HG03095 (cell line): ENCODE measurements around the gene MCTP2.

ENCODE experiments used
- ATAC-seq: cut with Tn5 transposase; IDR thresholded peaks from one replicate; pipeline ENCODE4 v1.9.1; 2021; ENCODE audit warnings: moderate library complexity; ENCODE audit not compliant: unreplicated experiment

Gene MCTP2

DNA sequence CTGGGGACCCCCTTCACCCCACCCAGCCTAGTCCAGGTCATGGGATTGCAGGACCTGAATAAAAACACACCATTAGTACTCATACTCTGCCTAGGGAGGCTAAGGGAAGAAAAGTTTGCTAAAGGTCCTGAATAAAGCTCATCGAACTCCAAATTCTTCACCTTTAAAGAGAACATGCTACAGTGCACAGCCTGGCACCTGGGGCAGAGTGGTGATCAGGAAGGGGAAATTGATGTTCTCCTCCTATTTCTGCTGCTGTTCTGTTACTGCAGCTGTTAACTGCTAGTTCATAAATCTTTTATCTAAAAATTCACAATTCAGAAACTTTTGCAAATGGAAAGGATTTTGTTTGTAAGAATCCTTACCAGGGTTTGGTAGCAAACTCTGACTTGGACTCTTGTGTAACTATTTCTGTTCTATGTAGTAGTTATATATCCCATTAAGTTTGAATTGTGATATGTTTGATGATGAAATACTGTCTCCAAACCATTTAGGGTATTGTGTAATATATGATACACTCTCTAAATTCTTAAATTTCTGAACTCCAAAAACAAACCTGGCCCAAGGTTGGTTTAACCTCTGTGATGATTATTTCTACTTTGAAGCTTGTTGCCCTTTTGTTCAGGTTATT is 27.9 kb downstream of the MCTP2 start:
- ATAC-seq, result no peak

DNA sequence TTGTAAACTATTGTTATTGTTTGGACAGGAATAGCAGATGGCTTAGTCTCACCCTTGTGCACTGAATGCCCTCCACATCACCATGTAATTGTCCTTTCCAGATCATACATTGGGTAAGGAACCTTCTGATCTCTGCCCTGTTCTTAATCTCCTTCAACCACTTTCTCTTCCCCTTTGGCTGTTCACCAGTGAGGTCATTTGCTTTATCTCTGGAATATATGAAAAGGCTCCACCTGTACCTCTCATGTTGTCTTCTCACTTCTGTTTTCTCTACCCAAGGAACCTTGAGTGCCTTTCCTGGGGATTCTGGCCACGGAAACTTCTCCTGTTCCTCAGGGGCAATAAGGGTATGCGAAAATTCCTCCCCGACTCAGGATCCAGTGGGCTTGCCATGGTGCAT is 28.5 kb downstream of the MCTP2 start:
- no peak for ATAC-seq

DNA sequence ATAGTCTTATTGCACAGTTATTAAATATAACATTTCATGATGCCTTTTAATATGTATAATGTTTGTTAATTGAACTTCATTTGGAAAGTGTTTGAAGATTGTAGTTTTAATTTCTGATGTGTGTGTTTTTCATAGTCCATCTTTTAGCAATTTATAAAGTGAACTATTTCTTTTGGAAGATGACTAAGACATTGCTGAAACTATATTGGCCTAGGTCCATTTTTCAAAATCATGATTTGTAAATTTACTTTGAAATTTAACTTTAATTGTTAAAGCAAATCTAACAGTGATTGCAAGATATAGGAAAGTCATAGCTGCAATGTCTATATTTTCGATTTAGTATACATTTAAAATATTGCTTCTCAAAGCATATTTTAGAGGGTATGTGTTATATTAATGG is 30.8 kb downstream of the MCTP2 start:
- no peak for ATAC-seq

DNA sequence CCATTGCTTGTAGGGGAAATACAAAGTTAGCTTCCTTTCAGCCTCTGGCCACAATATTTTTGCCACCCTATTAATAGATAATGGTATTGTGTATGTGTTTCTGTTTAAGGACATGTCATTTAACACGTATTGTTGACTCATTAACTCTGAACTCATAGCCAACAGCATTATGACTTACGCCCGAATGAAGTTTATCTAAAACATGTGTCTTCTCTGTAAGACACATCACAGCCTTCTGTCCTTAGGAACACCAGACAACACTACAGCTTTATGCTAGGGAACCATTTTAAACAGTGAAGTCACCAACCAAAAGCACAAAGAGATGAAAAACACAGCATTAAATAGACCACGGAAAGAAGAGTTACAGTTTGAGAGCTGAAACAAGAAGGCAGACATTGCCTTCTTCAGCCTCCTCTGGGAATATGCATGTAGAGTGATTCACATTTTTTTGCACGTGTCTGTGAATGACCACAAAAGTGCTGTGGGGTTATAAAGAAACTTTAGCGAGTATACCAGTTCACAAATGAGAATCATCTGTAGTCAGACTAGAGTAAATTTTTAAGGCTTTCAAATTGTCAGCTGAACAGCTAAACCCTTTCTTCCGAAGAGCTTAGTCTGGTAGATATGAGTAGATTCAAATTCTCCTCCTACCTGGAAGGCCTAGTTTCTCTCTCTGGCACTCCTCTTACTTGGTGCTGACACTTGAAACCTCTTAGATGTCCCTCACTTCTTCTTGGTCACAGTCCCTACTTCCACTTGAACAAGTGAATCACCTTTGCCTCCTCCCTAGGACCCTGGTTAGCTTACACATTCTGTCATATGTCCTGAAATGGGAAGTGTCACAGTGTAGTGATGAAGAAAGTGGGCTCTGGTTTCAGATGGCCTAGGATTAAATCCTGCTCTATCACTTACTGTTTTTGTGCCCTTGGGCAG is 32.2 kb downstream of the MCTP2 start:
- peak; percentile 50 for ATAC-seq

DNA sequence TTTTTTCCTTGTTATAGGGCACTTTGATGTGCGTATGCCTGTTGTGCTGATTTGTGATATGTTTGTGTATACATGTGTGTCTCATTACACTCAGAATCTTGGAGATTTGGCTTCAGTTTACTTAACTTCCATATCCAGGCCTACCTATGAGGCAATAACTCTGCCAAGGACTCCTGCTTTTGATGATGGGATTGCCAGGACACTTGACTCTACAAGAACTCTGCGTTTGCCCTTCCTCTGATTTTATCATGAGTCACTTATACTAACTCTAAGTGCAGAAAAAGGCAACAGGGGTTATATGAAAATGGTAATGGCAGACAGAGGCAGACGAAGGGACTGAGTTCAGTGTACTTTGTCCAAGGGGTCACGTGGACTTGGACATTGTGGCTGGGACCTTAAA is 33.6 kb downstream of the MCTP2 start:
- ATAC-seq, result no peak

DNA sequence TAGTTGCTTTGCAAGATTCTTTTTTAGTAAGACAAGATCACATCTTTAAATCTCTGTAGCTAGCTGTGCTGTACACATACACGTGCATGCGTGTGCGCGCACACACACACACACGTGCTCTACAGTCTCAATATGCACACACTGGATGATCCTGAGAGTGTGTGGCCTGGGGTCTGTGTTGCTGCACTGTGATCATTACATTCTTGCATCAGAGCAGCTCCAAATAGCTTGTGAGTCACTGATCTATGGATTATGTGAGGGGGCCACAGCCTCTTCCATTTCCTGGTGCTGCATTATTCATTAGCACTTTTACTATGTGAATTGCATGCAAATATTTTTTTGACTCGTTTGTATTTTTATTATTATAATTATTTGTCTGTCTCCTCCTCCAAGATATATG is 34.6 kb downstream of the MCTP2 start:
- no peak for ATAC-seq

DNA sequence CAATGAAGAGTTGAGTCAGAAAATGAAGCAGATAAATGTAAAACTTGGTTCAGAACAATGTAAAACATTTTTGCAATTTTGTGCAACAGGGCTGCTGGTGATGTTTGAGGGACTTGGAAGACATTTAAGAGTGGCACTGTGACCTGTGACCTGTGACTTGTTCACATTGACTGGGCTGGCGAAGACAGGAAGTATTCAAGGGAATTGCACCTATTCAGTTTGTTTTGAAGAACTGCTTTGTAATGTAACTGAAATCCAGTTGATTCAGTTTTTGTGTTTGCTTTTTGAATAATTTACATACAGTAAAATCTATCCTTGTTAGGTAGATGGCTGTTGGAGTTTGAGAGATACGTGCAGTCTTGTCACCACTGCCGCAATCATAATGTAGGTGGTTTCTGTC is 35.4 kb downstream of the MCTP2 start:
- no peak for ATAC-seq

DNA sequence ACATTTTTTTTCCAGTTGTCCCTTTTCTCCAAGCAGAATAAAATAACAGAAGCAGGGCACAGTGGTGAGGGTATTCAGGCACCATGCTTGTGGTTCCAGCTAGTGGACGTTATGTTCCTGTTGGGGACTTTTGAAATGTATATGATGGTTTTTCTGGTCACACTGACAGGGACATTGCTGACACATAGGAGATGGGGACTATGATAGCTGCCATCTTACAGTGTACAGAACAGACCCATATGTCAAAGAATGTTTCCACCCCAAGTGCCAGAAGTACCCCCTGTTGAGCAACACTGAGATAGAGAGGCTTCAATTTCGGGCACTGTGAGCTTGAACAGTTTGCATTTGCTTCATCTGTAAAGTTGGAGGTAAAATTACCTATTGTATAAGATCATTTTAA is 38.6 kb downstream of the MCTP2 start:
- no peak for ATAC-seq

DNA sequence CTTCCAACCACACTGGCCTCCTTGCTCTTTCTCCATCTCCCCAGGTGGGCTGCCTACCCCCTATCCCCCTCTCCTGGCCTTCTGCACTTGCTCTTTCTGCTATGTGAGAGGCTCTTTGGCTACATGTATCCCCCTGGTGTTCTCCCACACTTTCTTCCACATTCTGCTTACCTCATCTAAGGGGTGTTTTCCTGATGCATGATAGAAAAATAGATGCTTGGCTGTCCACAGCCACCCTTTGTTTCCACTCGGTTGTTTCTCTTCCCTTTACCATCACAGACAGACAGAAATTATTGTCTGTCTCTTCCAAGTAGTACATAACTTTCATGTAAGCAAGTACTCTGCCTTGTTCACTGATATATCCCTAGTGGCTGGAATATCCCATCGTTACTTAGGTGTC is 39.2 kb downstream of the MCTP2 start:
- no peak for ATAC-seq

DNA sequence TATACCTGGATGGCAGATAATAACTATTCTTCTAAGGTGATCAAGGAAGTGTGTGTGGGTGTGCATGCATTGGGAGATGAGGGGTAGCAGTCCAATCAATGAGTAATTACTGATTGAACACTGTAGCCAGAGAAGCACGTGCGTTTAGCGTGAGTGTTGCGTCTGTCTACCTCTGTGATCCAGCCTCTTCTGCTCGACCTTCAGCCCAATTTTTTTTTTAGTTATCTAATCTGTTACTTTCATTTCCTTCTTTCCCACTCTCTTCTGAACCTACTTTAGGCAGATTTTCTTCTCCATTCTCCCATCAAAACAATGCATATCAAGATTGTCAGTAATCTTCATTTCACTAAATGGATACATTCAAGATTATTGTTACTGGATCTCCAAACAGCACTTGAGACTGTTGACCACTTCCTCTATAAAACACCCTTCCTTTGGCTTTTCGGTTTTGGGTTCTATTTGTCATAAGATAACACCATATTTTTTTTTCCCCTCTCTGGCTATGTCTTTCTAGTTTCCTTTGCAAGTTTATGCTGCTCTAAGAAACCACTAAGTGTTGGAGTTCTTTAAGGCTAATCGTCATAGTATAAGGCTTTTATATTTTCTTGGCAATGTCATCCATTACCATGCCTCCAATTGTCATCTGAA is 41.0 kb downstream of the MCTP2 start:
- ATAC-seq, result peak; percentile 82

DNA sequence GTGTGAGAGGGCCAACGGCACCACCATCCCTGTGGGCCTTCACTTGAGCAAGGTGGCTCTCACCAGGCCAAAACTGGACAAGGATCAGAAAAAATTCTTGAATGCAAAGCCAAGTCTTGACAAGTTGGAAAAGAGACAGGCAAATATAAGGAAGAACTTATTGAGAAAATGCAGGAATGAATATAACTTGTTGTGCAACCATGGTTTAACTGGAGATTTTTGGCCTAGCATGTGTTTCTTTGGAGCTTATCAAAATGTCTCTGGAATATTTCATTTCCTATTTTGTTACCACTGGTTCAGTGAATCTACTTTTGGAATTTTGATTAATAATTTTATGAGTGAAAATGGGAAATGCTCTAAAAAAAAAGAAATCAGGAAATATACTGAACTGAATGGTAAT is 42.5 kb downstream of the MCTP2 start:
- no peak for ATAC-seq

DNA sequence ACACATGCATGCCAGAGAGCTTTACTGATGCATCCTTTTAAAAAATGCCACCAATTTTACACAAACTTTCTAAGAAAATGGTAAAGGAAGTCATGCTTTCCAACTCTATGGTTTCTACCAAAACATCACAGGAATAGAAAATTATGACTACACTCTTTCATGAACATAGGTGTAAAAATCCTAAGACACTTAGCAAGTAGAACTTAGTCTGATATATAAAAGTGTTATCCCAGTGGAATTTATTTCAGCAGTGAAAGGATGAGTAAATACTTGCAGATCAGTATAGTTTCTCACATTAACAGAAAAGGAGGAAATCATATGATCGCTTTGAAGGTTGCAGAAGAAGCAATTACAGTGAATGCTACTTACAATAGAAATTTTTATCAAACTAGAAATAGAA is 43.4 kb downstream of the MCTP2 start:
- ATAC-seq, result no peak

DNA sequence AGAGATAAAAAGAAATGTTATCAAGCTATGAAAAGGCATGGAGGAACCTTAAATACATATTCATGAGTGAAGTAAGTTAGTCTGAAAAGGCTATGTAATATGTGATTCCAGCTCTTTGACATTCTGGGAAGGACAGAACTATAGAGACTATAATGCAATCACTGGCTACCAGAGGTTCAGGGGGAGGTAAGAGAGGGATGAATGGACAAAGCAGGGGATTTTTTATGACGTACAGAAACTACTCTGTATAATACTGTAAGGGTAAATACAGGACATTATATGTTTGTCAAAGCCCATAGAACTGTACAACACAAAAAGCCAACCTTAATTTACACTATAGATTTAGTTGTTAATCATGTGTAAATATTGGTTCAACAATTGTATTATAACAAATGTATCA is 46.1 kb downstream of the MCTP2 start:
- ATAC-seq, result no peak

DNA sequence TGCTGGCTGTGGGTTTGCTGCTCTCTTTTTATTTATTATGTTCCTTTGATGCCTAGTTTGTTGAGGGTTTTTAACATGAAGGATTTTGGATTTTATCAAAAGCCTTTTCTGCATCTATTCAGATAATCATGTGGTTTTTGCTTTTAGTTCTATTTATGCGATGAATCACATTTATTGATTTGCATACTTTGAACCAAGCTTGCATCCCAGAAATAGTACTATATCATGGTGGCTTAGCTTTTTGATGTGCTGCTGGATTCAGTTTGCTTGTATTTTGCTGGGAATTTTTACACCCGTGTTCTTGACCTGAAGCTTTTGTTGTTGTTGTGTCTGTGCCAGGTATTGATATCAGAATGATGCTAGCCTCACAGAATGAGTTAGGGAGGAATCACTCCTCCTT is 48.4 kb downstream of the MCTP2 start:
- ATAC-seq, result no peak

DNA sequence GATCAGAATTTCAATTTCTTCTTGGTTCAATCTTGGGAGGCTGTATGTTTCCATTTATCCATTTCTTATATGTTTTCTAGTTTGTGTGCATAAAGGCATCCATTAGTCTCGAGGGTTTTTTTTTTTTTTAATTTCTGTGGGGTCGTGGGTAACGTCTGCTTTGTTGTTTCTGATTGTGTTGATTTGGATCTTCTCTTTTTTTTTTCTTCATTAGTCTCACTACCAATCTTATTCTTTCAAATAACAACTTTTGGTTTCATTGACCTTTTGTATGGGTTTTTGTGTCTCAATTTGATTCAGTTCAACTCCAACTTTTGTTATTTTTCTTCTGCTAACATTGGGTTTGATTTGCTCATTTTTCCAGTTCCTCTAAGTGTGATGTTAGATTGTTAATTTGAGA is 48.9 kb downstream of the MCTP2 start:
- ATAC-seq, result no peak

DNA sequence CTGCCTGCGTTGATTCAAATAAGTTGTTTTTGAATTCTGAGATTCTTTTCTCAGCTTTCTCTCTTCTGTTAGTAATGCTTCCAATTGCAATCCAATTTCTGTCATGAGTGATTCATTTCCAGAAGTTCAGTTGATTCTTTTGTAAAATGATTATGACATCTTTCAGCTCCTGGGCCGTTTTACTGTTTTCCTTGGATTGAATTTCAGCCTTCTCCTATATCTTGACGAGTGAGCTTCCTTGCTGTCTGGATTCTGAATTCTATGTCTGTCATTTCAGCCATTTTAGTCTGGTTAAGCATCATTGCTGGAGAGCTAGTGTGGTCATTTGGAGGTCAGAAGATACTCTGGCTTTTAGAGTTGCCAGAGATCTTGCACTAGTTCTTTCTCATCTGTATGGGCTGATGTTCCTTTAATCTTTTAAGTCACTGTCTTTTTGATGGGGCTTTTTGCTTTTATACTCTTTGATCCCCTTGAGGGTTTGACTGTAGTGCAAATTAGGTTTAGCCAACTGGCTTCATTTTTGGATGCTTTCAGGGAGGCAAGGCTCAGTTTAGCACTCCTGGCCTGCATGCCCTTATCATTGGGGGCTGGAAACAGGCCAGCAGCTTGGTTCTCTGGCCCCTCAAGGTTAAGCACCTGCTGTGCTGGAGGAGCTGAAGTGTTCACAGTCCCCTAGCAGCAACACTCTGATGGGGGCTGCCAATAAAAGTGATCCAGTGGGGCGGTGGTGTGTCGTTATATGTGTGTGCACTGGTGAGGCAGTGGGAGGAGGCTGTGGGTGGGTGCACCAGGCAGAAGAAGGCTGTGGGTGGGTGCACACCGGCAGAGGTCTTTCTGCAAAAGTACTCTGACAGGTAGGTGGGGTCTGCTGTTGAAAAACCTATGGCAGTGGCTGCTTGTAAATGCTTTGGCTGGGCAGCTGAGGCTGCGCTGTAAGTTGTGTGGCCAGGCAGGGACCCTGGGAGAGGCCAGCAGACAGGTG is 51.2 kb downstream of the MCTP2 start:
- no peak for ATAC-seq

DNA sequence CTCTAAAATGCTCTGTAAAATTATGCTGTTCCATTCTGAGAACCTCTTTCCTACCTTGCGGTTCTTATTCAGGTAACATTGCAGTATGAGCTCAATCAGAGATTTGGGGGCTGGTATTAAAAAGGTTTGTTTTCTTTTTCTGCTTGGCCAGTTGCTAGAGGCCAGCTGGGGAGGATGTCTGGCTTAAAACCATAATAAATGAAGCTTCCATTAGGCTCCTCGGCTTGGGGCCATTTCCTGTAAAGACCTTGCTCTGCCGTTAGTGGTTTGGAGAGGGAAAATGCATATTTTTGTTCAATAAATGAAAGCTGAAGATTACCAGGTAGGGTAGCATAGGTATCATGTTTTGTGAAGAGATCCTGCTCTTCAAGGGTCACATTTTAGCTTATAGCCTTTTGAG is 55.2 kb downstream of the MCTP2 start:
- no peak for ATAC-seq

DNA sequence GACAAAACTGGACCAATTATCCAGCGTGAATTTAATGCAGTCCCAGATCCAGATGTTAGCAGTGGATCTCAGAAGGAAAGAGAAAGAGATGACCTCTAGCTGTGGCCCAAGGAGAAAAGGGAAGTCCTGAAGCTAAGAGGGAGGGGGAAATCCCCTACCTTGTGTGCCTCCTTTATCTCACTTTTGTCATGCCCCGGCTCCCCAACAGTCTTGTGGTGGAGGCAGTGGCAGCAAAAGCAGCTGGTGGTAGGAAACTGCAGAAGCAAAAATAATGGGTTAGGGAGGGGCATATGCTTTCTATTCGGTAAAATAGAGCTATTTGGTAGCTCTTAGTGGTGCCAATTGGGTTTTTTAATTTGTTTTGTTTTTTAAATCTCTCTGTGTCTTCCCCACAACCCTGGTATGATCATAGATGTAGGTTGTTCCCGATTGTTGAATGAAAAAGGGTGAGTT is 56.5 kb downstream of the MCTP2 start:
- ATAC-seq, result peak; percentile 100

DNA sequence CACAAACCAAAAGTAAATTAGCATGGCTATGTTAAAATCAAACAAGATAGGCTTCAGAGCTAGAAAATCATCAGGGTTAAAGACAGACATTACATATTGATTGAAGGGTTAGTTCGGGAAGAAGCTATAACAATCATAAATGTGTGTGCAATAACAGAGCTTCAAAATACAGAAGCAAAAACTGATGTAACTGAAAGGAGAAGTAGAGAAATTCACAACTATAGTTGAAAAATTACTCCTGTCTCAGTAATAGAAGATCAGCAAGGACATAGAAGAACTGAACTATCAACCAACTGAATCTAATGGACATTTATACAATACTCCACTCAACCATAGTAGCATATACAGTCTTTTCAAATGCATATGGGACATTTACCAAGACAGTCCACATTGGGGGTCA is 59.4 kb downstream of the MCTP2 start:
- ATAC-seq, result no peak
